COLO668 (cell line): ENCODE results near the gene OR2J2.
"Not testable (repeated sequence)": the region's sequence is repeated elsewhere in the genome, so short reads cannot be mapped to it uniquely, and the experiment has no call there.

Experiments
- DNase-seq: peaks from one replicate; lab custom pipeline; 2025; ENCODE audit not compliant: unreplicated experiment; lab: John Stamatoyannopoulos, UW

Gene OR2J2

GRCh38 chr6:29170607-29171006 is at the start of gene OR2J2:
Gene OR2J2, plus strand, starts transcription at chr6:29170907. Its CDS starts 2,729 bp downstream, at chr6:29173636.
- not testable (repeated sequence) for DNase-seq

- no peak for DNase-seq
These were observed 41.2 kb upstream of the OR2J2 start for GRCh38 chr6:29129326-29130012.

GRCh38 chr6:29130644-29131043 is 40.1 kb upstream of the OR2J2 start:
- no peak for DNase-seq

- DNase-seq: no peak
These were observed 39.0 kb upstream of the OR2J2 start for GRCh38 chr6:29131691-29132090.

GRCh38 chr6:29137724-29138123 is 33.0 kb upstream of the OR2J2 start:
- DNase-seq: no peak

- DNase-seq: no peak
These were observed 29.1 kb upstream of the OR2J2 start for GRCh38 chr6:29141606-29142005.

- no peak for DNase-seq
These were observed 28.4 kb upstream of the OR2J2 start for GRCh38 chr6:29142309-29142708.

GRCh38 chr6:29146179-29146578 is 24.5 kb upstream of the OR2J2 start:
- DNase-seq: no peak

GRCh38 chr6:29147074-29147473 is 23.6 kb upstream of the OR2J2 start:
- no peak for DNase-seq

- not testable (repeated sequence) for DNase-seq
These were observed 21.3 kb upstream of the OR2J2 start for GRCh38 chr6:29149444-29149843.

GRCh38 chr6:29153083-29153482 is 17.6 kb upstream of the OR2J2 start:
- no peak for DNase-seq

- not testable (repeated sequence) for DNase-seq
These were observed 15.5 kb upstream of the OR2J2 start for GRCh38 chr6:29155182-29155581.

GRCh38 chr6:29159922-29160321 is 10.8 kb upstream of the OR2J2 start:
- not testable (repeated sequence) for DNase-seq

GRCh38 chr6:29165571-29165970 is 5.1 kb upstream of the OR2J2 start:
- DNase-seq: not testable (repeated sequence)

GRCh38 chr6:29171736-29172135 is 1.0 kb downstream of the OR2J2 start:
- no peak for DNase-seq

GRCh38 chr6:29183594-29183993 is 12.9 kb downstream of the OR2J2 start:
- no peak for DNase-seq

- DNase-seq: not testable (repeated sequence)
These were observed 18.0 kb downstream of the OR2J2 start for GRCh38 chr6:29188659-29189058.

- DNase-seq: peak; percentile 0
These were observed 30.3 kb downstream of the OR2J2 start for GRCh38 chr6:29200767-29201662.

GRCh38 chr6:29201966-29202365 is 31.3 kb downstream of the OR2J2 start:
- no peak for DNase-seq

GRCh38 chr6:29211488-29211887 is 40.8 kb downstream of the OR2J2 start:
- DNase-seq: no peak

- DNase-seq: no peak
These were observed 45.8 kb downstream of the OR2J2 start for GRCh38 chr6:29216528-29216927.

- not testable (repeated sequence) for DNase-seq
These were observed 46.5 kb downstream of the OR2J2 start for GRCh38 chr6:29217242-29217641.
